GM10248 (cell line): ENCODE results near the gene MLF2.

ENCODE experiments used
- CTCF ChIA-PET: fragments of 300-600 bp; sonication (Branson Sonifier 250); formaldehyde crosslinking; extraction: SDS; loops from one replicate; lab custom pipeline; 2021; ENCODE audit warnings: antibody characterized with exemption; lab: Yijun Ruan, JAX
- POLR2A ChIA-PET: fragments of 350-650 bp; sonication (Branson Sonifier 250); formaldehyde crosslinking; extraction: SDS; loops from one replicate; lab custom pipeline; 2020; ENCODE audit warnings: antibody characterized with exemption; lab: Yijun Ruan, JAX
- DNase-seq: peaks from one replicate; pipeline ENCODE4 v3.0.0; 2012; ENCODE audit errors: extremely low spot score
- TF ChIP-seq, protein P1 (sequence below): IDR thresholded peaks from 2 replicates; pipeline ENCODE4 v1.5.1; 2012; ENCODE audit warnings: mild to moderate bottlenecking, low read depth; ENCODE audit errors: extremely low read depth, missing control alignments, control extremely low read depth

Gene MLF2

DNA sequence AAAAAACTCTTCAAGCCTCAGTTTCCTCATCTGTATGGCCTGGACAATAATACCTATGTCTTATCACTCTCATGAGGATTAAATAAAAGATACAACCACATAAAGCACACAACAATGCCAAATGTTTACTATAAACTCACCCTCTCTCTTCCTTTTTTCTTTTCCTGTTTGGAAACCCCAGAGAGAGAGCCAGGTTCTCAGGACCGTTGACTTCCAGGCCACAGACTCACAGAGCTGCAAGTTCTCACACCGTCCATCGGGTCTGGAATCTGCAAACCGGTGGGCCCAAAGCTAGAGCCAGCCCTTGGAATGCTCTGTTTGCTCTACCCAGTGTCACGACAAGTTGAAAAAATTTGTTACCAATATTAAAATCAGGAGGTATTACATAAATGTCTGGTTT is 31.8 kb upstream of the MLF2 start:
- TF ChIP-seq, protein P1, sequence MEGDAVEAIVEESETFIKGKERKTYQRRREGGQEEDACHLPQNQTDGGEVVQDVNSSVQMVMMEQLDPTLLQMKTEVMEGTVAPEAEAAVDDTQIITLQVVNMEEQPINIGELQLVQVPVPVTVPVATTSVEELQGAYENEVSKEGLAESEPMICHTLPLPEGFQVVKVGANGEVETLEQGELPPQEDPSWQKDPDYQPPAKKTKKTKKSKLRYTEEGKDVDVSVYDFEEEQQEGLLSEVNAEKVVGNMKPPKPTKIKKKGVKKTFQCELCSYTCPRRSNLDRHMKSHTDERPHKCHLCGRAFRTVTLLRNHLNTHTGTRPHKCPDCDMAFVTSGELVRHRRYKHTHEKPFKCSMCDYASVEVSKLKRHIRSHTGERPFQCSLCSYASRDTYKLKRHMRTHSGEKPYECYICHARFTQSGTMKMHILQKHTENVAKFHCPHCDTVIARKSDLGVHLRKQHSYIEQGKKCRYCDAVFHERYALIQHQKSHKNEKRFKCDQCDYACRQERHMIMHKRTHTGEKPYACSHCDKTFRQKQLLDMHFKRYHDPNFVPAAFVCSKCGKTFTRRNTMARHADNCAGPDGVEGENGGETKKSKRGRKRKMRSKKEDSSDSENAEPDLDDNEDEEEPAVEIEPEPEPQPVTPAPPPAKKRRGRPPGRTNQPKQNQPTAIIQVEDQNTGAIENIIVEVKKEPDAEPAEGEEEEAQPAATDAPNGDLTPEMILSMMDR = no peak
- ChIA-PET POLR2A (no interaction called here), CTCF (interaction anchor here (1.0 to 3.5 kb wide), 4 partner anchors 13 to 245 kb away, joined by 3 to 26 read pairs (median 6); partner anchors contain the start of genes MLF2 and PTMS)
- no peak for DNase-seq

DNA sequence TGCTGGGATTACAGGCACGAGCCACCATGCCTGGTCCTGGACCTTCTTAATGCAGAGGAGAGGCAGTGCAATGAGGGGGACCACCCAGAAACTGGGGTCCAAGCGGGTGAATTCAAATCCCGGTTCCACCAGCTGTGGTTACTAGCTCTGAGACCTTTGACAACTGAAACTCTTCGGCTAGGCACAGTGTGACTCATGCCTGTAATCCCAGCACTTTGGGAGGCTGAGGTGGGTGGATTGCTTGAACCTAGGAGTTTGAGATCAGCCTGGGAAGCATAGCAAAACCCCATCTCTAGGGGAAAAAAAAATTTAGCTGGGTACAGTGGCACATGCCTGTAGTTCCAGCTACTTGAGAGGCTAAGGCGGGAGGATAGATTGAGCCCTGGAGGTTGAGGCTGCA is 31.4 kb upstream of the MLF2 start:
- ChIA-PET POLR2A (no interaction called here), CTCF (interaction anchor here (1.0 to 3.5 kb wide), 6 partner anchors 9 to 245 kb away, joined by 3 to 26 read pairs (median 8); partner anchors contain the start of genes MLF2 and PTMS)
- TF ChIP-seq, protein P1 = no peak
- DNase-seq = no peak

DNA sequence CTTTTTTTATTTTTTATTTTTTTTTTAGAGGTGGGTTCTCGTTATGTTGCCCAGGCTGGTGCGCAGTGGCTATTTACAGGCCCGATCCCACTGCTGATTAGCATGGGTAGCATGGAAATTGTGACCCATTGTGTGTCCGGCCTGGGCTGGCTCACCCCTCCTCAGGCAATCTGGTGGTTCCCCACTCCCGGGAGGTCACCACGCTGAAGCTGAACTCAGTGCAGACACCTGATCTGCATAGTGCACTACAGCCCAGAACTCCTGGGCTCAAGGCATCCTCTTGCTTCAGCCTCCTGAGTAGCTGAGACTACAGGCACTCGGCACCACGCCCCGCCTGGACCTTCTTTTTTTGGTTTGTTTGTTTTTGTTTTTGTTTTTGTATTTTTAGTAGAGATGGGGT is 30.9 kb upstream of the MLF2 start:
- CTCF ChIA-PET = interaction anchor here (1.0 to 3.5 kb wide), 8 partner anchors 8 to 244 kb away, joined by 3 to 26 read pairs (median 6); partner anchors contain the start of genes MLF2 and PTMS
- DNase-seq = no peak
- TF ChIP-seq, protein P1 = no peak
- POLR2A ChIA-PET = no interaction called here

DNA sequence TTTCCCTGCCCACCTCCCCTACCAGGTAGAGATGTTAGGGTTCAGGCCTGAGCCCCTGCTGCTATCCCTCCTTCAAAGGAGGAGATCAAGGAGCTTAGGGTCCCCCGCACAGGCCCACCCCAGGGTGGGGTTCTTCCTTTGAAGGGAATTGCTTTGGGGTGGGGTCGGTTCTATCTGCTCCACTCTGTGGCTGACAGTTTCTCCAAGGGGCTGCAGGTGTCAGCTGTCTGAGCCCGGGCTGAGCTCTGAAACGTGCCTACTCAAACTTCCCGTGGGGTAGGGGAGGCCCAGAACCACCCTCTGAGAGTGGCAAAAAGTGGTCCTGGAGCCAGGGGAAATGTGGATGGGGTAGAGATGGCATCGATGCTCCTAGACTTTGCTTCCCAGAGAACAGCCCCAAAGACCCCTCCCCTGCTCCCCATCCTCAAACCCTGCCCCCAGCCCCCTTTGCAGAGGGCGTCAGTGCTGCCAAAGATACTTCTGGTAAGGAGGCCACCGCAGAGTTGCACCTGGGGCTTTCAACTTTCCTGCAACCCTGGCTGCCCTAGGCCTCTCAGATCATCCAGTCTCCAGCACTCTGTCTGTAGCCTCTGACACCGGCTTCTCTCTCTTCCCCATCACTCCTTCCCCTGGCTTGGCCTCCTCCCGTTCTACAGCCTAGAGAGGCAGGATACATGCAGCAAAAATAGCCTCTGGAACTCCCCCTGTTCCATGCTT is 30.1 kb upstream of the MLF2 start:
- CTCF ChIA-PET = interaction anchor here (1.1 to 9.3 kb wide), 8 partner anchors 9 to 59 kb away, joined by 3 to 117 read pairs (median 7); partner anchors contain the start of genes COPS7A, GPR162, LAG3 and MLF2
- no peak for DNase-seq
- POLR2A ChIA-PET = interaction anchor here (0.5 kb wide), 1 partner anchor 84 kb away, joined by 3 read pairs; no protein-coding TSS in a partner anchor
- TF ChIP-seq, protein P1 = no peak

DNA sequence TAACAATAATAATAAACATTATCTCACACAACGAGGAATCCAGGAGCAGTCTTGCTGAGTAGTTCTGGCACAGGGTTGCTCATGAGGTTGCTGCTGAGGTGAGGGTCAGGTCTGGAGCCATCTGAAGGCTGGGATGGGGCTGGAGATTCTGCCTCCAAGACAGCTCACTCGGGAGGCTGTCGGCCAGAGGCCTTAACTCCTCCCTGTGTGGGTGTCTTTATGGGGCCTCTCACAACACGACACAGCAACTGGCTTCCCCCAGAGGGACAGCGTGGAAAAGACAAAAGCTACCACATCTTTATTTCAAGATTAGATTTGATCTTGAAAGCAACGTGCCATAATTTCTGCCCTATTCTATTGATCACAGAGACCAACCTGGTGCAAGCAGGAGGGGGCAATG is 29.2 kb upstream of the MLF2 start:
- POLR2A ChIA-PET = no interaction called here

DNA sequence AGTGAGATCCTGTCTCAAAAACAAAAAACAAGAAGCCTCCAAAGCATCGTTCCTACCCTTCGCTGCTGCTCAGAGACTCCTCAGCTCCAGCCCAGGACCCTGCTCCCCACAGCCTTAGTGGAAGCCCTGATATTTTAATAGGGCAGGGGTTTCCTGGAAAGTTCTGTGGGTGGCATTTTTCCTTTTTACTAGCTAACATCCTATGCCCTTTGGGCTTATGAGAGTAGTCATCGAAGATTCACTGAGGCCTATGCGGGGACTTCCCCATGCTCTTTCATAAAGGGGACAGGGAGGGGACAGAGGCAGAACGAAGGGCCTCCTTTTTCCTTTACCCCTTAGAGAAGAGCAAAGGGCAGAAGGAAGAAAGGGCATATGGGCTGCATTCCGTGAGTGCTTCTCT is 27.6 kb upstream of the MLF2 start:
- no peak for DNase-seq
- ChIA-PET POLR2A (no interaction called here), CTCF (interaction anchor here (0.9 to 9.3 kb wide), 11 partner anchors 8 to 92 kb away, joined by 3 to 117 read pairs (median 6); partner anchors contain the start of genes CD4, GNB3, GPR162 and LAG3)
- TF ChIP-seq, protein P1 = no peak

More for the DNA sequence above, 29.2 kb upstream of the MLF2 start:
- CTCF ChIA-PET = interaction anchor here (1.1 to 9.3 kb wide), 9 partner anchors 8 to 58 kb away, joined by 3 to 117 read pairs (median 8); partner anchors contain the start of genes COPS7A, GPR162, LAG3 and MLF2
- no peak for DNase-seq
- TF ChIP-seq, protein P1 = no peak
